ENCODE results near the gene POTEF.
"Not testable (repeated sequence)": the region's sequence is repeated elsewhere in the genome, so short reads cannot be mapped to it uniquely, and the experiment has no call there.

The POTEF gene

GRCh38 chr2:130129120-130129829, at the start of gene POTEF:
Gene POTEF (minus strand): TSS chr2:130129222. CDS start chr2:130120515, 8,707 bp downstream.
- H3K4me3 ChIP-seq (ENCODE audit: low read length); DNase-seq (ENCODE audit: low read depth): not testable (repeated sequence)

GRCh38 chr2:130174866-130175265, 45.8 kb upstream of the POTEF start:
- DNase-seq (ENCODE audit: low read depth); H3K4me3 ChIP-seq (ENCODE audit: low read length): not testable (repeated sequence)

- no peak overlapping the region for H3K4me3 ChIP-seq (ENCODE audit: low read length)
- no peak for TF ChIP-seq CTCF (conservative IDR thresholded peaks at IDR 0.05; ENCODE audit: low read depth, low read length)
These were observed 40.9 kb upstream of the POTEF start for GRCh38 chr2:130169896-130170295.

GRCh38 chr2:130169163-130169562, 40.1 kb upstream of the POTEF start:
- DNase-seq (ENCODE audit: low read depth); H3K4me3 ChIP-seq (ENCODE audit: low read length): not testable (repeated sequence)

More at GRCh38 chr2:130169896-130170295, 40.9 kb upstream of the POTEF start:
- DNase-seq (ENCODE audit: low read depth) = no peak

GRCh38 chr2:130166611-130167010, 37.6 kb upstream of the POTEF start:
- DNase-seq (ENCODE audit: low read depth); H3K4me3 ChIP-seq (ENCODE audit: low read length): not testable (repeated sequence)

- no peak for TF ChIP-seq CTCF (conservative IDR thresholded peaks at IDR 0.05; ENCODE audit: low read depth, low read length)
- no peak overlapping the region for H3K4me3 ChIP-seq (ENCODE audit: low read length)
- no peak for DNase-seq (ENCODE audit: low read depth)
These were observed 36.4 kb upstream of the POTEF start for GRCh38 chr2:130165293-130166016.

GRCh38 chr2:130162968-130163367, 33.9 kb upstream of the POTEF start:
- no peak overlapping the region for H3K4me3 ChIP-seq (ENCODE audit: low read length)
- no peak for DNase-seq (ENCODE audit: low read depth)
- TF ChIP-seq CTCF (conservative IDR thresholded peaks at IDR 0.05; ENCODE audit: low read depth, low read length) = no peak

GRCh38 chr2:130162486-130162885, 33.5 kb upstream of the POTEF start:
- not testable (repeated sequence) for H3K4me3 ChIP-seq (ENCODE audit: low read length); DNase-seq (ENCODE audit: low read depth)

GRCh38 chr2:130160838-130161705, 32.0 kb upstream of the POTEF start:
- not testable (repeated sequence) for H3K4me3 ChIP-seq (ENCODE audit: low read length); DNase-seq (ENCODE audit: low read depth)
- peak; percentile 3 for TF ChIP-seq CTCF (conservative IDR thresholded peaks at IDR 0.05; ENCODE audit: low read depth, low read length)
